Left colon (tissue), 2 donors: Measurements from ENCODE around the gene NFE2L1. TPM values are rescaled to one million over a fixed set of nuclear protein-coding genes. Genes with fewer than 3 reads are reported as not detected.
A peak's percentile ranks its signal among the peaks of the same experiment; 100 is the strongest.

Experiments used
- ATAC-seq: fragments of 200-7000 bp; cut with Tn5 transposase; one replicate; pipeline ENCODE4 v1.9.1; 2020; ENCODE audit warnings: mild to moderate bottlenecking, moderate library complexity
- DNase-seq, 2 donors: peaks; one replicate each; pipeline ENCODE4 v3.0.0-alpha.2; 2020
- intact Hi-C, 2 donors: fragments of 100-400 bp; cut with DNase I in 1 of 2; cut with micrococcal nuclease in 1 of 2; formaldehyde crosslinking; loops; one replicate each; pipeline versions ENCODE4 v1.11.2 to v1.14.0; 2022; cut with DNase I, micrococcal nuclease
- total RNA-seq, 2 donors: library from RNA; stranded (reverse); fragmentation: NEBNext Ultra II Directional; extraction: Animal tissue kit (Norgen Biotek cat#: 25700); gene quantifications; one replicate each; pipeline ENCODE4 v1.2.1, GENCODE V29; 2021
- donor health status: DM: no; HTN: no; CAD: no.
- donor health status: DM: yes; HTN: yes; CAD: no.

NFE2L1 gene
- total RNA-seq, 2 donors from 2014 or later, result 223 to 245 TPM

DNA sequence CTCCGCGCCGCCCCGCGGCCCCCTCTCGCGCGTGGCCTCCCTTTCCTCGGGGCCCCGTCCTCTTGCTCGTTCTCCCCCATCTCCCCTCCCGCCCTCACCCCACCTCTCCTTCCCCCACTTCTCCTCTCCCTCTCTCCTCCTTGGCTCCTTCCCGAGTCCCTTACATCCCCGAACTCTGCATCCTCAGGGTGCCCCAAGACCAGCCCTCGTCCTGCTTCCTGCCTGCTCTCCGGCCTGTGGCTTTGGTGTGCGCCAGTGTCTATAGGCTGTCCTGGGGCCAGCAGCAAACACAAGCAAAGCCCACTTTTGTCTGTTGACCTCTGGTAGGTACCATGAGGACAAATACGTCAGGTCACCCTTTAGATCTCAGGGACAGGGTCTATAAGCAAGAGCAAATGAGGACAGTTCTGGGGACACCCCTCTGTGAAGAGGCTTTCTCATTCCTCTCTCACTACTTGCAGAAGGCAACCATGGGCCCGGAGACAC, 10.3 kb upstream of the NFE2L1 start:
- peak; percentile 11 for ATAC-seq
- no peak for DNase-seq
- intact Hi-C loops, result loop anchor here in 1 of 2 donors (5.0 kb wide), 1 partner anchor 34 kb away; no protein-coding TSS in a partner anchor

DNA sequence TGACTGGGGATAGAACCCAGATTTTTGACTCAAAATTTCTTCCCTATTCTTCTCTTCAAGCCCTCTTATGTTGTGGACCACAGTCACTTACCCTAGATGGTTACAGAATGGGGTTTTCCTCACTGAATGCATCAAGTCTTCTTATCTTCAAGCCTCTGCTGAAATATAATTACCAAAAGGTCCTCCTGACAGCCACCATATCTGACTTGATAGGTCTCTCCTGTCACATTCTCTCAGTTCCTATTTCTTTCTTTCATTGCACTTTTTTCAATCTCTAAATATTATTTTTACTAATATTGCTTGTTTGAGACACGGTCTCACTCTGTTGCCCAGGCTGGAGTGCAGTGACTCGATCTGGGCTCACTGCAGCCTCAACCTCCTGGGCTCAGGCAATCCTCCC, 9.5 kb upstream of the NFE2L1 start:
- intact Hi-C loops, result loop anchor here in 1 of 2 donors (5.0 kb wide), 1 partner anchor 34 kb away; no protein-coding TSS in a partner anchor
- DNase-seq, result no peak
- ATAC-seq, result no peak

DNA sequence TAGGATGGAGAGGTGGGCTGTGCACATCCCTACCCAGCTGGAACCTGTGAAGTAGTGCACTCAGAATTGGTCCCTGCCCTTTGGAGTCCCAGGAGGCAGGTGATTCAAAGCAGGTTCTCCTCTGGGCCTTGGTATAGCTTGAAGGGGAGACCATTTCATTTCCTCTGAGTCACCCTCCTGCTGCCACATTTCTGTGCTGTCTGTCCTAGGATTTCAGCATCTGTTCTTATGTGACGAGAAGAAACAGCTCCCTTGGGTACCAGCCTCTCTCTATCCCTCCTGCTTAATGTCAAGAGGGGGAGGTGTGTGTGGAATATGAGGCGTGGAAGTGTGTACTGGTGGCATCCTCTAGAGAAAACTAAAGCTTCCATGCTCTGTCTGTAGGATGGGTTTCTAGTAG, 5.0 kb upstream of the NFE2L1 start:
- ATAC-seq (no peak), DNase-seq (no peak)
- intact Hi-C loops, result no loop called here

DNA sequence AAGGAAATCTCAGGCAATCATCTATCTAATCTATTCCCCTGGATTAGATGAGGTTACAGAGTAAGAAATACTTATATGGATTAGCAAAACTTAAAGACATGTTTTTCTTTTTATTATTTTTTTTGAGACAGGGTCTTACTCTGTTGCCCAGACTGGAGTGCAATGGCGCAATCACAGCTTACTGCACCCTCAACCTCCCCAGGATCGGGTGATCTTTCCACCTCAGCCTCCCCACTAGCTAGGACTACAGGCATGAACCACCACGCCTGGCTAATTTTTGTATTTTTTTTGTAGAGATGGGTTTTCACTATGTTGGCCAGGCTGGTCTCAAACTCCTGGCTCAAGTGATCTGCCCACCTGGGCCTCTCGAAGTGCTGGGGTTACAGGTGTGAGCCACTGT, 3.3 kb upstream of the NFE2L1 start:
- intact Hi-C loops, result no loop called here
- ATAC-seq (no peak), DNase-seq (no peak)

DNA sequence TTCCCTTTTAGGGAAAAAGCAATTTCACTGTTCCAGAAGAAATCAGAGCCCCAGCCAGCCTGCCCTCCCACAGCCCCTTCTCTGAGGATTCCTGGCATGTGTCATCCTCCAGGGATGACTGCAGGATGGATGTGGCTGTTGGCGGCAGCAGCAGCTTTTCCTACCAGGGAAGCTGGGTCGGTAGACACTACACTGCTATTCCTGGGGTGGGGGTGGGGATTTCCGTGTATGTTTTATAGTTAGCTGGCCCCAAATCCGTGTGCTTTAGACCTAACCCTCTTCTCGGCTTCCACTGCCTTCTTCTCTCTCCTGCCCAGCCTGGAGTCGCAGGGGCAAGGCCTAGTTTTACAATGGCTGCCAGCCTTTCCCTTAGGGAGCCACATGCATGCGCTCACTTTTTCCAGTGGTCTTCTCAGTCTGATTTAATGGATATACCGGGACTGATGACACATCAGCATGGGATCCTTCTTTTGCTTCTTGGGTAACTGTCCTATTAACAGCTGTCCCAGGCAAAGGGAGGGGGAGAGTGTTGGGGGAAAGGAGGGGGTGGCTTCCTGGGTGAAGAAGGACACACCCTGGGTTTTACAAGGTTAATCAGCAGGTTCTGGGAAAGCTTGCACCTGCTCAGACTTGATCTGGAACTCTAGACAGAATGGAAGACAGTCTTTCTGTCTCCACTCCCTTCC, 2.7 kb upstream of the NFE2L1 start:
- intact Hi-C loops, result no loop called here
- peak; percentile 9 for ATAC-seq
- peak in 1 of 2 donors; percentile 58 for DNase-seq

DNA sequence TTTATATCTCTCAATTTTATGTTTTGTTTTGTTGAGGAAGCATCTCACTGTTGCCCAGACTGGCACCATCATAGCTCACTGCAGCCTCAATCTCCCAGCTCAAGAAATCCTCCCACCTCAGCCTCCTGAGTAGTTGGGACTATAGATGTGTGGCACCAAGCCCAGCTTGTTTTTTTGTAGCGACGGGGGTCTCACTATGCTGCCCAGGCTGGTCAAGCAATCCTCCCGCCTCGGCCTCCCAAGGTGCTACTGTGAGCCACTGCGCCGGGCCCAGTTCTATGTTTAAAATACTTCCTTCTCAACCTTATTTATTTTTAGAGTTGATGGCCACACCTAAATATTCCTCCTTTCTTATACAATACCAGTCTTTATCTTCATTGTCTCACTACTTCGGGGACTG, 1.9 kb upstream of the NFE2L1 start:
- ATAC-seq (no peak), DNase-seq (no peak)
- intact Hi-C loops, result no loop called here

DNA sequence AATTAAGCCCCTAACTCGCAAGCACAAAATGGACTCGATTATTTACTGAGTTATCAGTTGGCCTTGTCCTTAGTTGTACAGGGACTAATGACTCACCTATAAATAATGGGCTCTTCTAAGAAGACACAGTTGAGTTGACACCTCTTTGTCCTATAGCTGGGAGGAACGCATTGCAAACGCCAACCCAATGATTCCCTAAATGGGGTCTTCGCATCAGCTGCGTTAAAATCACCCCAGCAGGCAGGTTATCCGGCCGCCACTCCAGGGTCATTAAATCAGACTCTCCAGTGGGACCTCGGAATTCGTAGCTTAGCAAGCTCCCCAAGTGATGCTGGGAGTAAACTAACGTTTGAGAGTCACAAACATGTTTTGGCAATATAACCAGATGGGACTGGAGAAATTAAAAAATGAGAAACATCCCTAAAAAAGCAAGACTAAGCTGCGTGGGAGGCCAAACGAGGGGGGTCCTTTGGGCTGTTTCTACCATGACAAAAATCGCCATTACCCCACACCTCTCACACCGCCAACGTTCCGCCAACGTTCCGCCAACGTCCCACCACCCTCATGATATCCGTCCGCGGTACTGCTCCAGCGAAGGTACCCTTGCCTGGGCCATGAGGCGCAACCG, 932 bp upstream of the NFE2L1 start:
- no peak for ATAC-seq
- no peak for DNase-seq

DNA sequence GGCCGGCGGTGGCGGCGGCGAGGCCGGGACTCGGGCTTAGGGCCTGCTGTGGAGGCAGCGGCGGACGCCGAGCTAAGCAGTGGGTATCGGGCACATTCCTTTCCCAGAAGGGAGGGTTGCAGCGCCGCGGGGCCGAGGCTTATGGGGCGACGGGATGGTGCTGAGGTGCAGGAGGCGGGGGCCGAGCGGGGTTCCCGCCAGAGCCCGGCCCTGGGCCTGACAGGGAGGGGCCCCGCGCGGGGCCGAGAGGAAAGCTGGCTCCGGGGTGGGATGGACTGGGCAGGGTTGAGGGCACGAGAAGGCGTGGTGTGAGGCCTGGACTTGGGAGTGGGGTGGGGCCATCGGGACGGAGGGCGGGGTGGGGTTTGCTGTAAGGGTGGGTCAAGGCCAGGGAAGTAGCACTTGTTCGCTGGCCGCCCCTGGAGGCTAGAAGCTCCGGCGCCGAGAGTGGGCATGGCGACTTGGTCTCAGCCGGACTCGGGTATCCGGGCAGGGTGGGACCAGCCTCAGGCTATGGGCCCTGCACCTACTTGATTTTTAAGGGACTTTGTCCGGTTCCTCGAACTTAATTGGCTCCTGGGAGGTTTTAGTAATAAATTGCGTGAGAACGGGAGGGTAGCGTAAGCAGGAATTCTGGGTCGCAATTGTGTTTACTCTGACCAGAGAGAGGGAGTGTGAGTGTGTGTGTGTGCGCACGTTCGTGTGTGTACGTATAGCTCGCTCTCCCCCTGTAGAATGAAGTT, 396 bp downstream of the NFE2L1 start:
- intact Hi-C loops, result no loop called here
- ATAC-seq, result peak; percentile 77
- DNase-seq, result peak; percentile 89 to 96

More for the DNA sequence above, 932 bp upstream of the NFE2L1 start:
- intact Hi-C loops, result no loop called here

DNA sequence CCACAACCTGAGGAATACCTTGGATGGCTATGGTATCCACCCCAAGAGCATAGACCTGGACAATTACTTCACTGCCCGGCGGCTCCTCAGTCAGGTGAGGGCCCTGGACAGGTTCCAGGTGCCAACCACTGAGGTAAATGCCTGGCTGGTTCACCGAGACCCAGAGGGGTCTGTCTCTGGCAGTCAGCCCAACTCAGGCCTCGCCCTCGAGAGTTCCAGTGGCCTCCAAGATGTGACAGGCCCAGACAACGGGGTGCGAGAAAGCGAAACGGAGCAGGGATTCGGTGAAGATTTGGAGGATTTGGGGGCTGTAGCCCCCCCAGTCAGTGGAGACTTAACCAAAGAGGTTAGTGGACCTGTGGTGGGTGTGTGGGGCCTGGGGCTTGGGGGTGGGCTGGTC, 3.1 kb downstream of the NFE2L1 start:
- no peak for ATAC-seq
- peak in 1 of 2 donors; percentile 28 for DNase-seq
- intact Hi-C loops, result no loop called here

DNA sequence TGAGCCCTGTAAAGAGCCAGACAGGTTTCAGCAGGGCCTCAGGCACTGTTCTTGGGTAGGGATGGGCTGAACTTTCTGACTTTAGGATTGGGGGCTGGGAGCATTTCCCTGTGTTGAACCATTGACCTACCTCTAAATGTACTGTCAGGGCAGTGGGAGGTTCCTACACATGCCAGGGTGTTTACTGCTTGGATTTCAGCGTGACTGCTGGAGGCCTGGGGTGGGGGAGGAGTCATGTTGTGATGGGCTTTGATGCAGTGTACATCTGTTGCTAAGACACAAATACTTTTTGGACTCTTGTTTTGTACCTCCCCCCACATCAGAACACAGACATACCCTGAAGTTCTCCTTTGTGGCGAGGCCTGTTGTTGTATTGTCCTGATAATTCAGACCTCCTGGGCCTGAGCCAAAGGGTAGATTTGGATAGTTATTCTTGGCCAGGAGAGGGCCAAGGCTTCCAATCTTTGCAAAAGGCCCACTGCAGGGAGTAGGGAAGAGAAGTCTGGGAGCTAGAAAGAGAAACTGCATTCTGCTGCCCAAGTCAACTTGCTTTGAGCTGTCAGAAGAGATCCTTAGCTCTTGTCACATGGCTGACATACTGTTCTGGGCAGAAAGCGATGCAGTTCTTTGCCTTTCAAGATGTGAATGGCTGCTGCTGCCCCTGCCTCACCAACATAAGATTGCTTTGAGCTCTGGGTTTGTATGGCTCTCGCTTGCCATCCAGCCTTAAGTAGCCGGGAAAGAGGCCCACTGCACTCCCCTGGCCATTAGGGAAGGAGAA, 3.7 kb downstream of the NFE2L1 start:
- peak; percentile 30 to 56 for DNase-seq
- intact Hi-C loops, result no loop called here
- no peak for ATAC-seq

DNA sequence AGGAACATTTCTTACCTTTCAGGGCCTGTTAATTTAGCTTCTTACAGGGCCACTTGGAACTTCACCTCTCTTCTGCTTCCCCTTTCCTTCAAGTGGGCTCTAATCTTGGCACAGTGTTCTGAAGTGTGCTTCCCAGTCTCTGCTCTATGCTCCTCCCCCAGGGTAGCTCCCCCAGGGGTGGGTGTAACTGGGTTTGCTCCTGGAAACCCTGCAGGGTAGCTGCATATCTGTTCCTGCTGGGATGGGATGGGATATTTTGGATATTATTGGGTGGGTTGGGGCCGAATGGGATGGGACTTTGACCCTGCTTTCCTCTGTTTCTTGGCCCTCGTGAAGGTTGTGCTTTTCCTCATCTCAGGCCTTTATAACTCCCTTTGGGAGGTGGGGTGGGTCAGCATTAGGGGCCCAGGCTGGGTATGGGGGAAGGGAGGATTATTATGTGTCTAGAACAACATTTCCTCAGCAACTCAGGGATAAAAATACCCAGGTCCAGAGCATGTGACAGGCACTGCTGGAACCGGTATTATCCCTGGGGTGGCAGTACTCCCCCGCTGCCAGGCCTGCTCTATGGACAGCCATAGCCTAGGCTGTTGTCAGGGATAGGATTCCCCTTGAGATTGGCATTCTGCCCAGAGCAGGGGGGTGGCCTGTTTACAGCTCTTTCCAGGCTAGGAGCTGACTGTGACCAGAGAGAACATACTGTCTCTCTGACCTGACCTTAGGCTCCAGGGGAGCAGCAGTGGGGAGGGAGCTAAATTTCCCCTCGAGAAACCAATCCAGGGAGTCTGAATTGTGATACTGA, 5.0 kb downstream of the NFE2L1 start:
- ATAC-seq, result no peak
- DNase-seq, result peak; percentile 36 to 63
- intact Hi-C loops, result no loop called here

DNA sequence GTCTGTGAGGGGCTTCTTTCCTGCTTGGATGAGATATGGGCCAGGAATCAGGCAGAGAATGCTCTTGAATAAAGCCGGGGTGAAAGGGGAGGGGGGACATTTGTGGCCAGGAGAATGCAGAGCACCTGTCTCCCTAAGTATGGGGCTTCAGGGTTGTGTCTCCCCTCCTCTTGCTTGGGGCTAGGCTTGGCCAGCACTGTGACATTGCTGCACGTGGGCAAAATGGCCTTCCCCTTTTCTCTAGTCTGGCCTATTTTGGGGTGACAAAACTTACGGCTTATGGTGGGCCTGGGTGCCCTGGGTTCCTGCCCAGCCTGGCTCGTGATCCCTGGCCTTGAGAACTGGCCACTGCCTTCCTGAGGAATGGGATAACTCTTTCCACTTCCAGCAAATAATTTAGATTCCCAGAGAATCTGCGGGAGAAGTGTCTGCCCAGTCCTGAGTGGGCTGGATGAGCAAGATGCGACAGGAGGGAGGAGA, 5.6 kb downstream of the NFE2L1 start:
- DNase-seq, result no peak
- intact Hi-C loops, result no loop called here
- no peak for ATAC-seq

DNA sequence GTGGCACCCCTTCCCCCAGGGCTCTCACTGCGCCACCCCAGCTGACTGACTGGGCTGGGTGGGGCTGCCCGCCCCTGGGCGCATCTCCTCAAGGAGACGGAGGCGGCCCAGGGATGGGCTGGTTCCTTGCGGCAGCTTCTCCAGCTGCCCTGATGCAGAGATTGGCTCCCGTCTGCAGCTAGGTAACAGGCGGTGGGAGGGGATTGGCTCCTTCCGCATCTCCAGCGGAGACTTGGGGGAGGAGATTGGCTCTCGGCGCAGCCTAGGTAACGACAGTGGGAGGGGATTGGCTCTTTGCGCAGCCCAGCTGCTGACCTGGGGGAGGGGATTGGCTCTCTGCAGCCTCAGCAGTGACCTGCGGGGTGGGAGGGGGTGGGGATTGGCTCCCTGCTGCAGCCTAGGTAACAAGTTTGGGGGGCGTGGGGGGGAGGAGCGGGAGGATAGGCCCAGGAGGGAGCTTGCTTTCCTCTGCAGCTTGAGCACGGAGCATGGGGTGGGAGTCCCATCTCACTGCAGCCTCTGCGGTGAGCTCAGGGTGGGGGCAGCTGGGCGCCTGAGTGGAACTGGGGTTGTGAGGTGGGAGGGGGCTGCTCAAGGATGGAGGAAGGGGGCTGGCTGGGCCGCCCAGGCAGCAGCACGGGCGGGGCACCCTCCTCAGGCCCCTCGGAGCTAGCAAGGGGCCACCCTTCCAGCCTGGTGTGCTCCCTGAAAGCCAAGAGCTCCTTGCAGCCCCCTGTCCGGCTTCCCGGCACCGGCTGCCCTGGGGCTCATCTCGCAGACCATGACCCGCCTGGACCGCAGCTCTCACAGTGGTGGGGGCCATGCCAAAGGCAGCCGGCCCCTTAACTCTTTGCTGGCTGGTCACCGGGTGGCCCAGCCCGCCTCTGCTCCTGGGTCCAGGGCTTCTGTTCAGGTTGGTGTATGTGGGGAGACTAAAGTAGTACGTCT, 6.4 kb downstream of the NFE2L1 start:
- DNase-seq (peak; percentile 32 to 62), ATAC-seq (peak; percentile 21)
- intact Hi-C loops, result no loop called here

DNA sequence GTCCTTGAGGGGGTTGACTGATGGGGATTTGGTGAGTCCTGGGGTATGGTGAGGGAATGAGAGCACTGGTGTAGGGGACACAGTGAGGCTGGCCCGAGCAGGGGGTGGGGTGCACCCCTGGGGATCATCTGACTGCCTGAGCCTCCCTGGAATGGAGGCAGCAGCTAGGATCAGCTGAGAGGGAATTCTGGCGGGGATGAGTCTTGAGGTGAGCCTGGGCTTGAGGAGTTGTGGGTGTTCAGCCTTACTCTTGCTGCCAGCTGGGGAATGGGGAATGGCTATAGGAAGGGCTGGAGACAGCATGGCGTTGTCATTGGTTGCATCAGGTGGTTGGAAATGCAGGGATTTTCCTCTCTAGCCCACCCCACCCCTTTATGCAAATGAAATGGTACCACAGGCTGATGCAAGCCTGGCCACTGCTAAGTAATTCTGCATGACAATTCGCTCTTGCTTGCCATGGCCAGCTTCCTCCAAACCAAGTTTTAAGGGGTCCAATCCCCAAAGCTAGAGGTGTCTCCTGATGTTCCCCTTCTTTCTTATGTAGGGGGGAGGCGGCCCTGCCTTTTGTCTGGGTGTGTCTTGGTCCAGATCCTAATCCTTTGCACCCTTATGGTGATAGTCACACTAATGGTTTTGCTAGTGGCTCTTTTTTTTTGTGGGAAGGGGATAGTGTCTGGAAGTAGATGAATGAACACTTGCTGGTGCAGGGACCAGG, 7.5 kb downstream of the NFE2L1 start:
- ATAC-seq, result no peak
- no peak for DNase-seq
- intact Hi-C loops, result no loop called here

DNA sequence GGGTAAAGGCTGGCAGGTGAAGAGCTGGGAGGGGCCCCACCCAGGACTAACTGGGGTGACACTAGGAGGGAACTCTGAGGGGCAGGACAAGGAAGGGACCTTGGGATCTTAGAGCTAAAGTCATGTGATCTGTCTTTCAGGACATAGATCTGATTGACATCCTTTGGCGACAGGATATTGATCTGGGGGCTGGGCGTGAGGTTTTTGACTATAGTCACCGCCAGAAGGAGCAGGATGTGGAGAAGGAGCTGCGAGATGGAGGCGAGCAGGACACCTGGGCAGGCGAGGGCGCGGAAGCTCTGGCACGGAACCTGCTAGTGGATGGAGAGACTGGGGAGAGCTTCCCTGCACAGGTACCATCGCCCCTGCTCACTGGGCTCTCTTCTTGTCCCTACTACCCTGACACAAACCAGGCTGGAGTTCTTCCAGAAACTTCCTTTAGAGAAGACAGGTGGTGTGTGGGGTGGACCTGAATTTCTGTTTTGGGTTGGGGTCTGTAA, 8.1 kb downstream of the NFE2L1 start:
- ATAC-seq (no peak), DNase-seq (no peak)
- intact Hi-C loops, result no loop called here

DNA sequence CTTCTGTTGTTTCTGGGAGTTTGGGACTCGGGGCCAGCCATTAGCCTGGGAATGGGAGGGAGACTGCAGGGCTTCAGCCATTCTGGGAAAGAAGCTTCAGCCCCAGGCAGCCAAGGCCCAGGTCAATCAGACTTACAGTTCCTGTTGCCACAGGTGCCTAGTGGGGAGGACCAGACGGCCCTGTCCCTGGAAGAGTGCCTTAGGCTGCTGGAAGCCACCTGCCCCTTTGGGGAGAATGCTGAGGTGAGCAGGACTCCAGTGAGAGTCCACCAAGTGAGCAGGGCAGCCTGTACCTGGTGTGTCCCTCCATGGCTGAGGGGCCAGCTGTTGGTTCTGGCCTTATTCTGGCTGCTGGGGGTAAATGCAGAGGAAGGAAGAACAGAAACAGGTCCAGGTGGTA, 8.7 kb downstream of the NFE2L1 start:
- ATAC-seq, result no peak
- no peak for DNase-seq
- intact Hi-C loops, result no loop called here
